Stimulated activated naive CD8-positive, alpha-beta T cell treated with anti-CD3 and anti-CD28 coated beads, Interleukin-15, Interleukin-2, amounts not matched to agents 100 ng/mL and 50 ng/mL, for 24 hours (primary cell): Measurements from ENCODE around the gene COX19.

Experiments
- H3K27ac Mint-ChIP-seq: one replicate; pipeline ENCODE4 v1.8.0; 2021; ENCODE audit warnings: mild to moderate bottlenecking, mixed read lengths
- H3K27me3 Mint-ChIP-seq: one replicate; pipeline ENCODE4 v1.8.0; 2021; ENCODE audit warnings: mixed read lengths
- H3K36me3 Mint-ChIP-seq: one replicate; pipeline ENCODE4 v1.8.0; 2021; ENCODE audit warnings: low read depth, mixed read lengths
- H3K4me1 Mint-ChIP-seq: one replicate; pipeline ENCODE4 v1.8.0; 2021; ENCODE audit warnings: low read depth, mixed read lengths
- H3K4me3 Mint-ChIP-seq: one replicate; pipeline ENCODE4 v1.8.0; 2021; ENCODE audit warnings: mild to moderate bottlenecking, mixed read lengths
- H3K9me3 Mint-ChIP-seq: one replicate; pipeline ENCODE4 v1.8.0; 2021; ENCODE audit warnings: mixed read lengths

The COX19 gene

GRCh38 chr7:979151-979550 lies 3.8 kb upstream of the COX19 start:
- peaks cover 6% of the 10 kb centered on the region for H3K4me1 Mint-ChIP-seq
- H3K27ac Mint-ChIP-seq = no peak overlapping the region
- no peaks in the 10 kb centered on the region for H3K27me3 Mint-ChIP-seq
- H3K36me3 Mint-ChIP-seq = no peaks in the 10 kb centered on the region
- no peaks in the 10 kb centered on the region for H3K9me3 Mint-ChIP-seq
- H3K4me3 Mint-ChIP-seq = no peak overlapping the region

GRCh38 chr7:978416-979091 lies 3.2 kb upstream of the COX19 start:
- H3K4me1 Mint-ChIP-seq = peaks cover 9% of the 10 kb centered on the region
- H3K27me3 Mint-ChIP-seq = no peaks in the 10 kb centered on the region

GRCh38 chr7:978049-978346 lies 2.6 kb upstream of the COX19 start:
- H3K4me3 Mint-ChIP-seq = no peak overlapping the region
- H3K36me3 Mint-ChIP-seq = peaks cover 5% of the 10 kb centered on the region
- H3K9me3 Mint-ChIP-seq = no peaks in the 10 kb centered on the region
- H3K4me1 Mint-ChIP-seq = peaks cover 15% of the 10 kb centered on the region
- H3K27me3 Mint-ChIP-seq = no peaks in the 10 kb centered on the region
- H3K27ac Mint-ChIP-seq = no peak overlapping the region

More at GRCh38 chr7:978416-979091, 3.2 kb upstream of the COX19 start:
- no peaks in the 10 kb centered on the region for H3K9me3 Mint-ChIP-seq
- no peak overlapping the region for H3K27ac Mint-ChIP-seq
- no peaks in the 10 kb centered on the region for H3K36me3 Mint-ChIP-seq
- no peak overlapping the region for H3K4me3 Mint-ChIP-seq

- H3K4me3 Mint-ChIP-seq = no peak overlapping the region
- H3K4me1 Mint-ChIP-seq = peaks cover 20% of the 10 kb centered on the region
- peaks cover 10% of the 10 kb centered on the region for H3K36me3 Mint-ChIP-seq
- H3K9me3 Mint-ChIP-seq = no peaks in the 10 kb centered on the region
- H3K27ac Mint-ChIP-seq = no peak overlapping the region
- H3K27me3 Mint-ChIP-seq = no peaks in the 10 kb centered on the region
Measured at GRCh38 chr7:977326-978048, 2.1 kb upstream of the COX19 start.

GRCh38 chr7:976901-977325 lies 1.6 kb upstream of the COX19 start:
- peaks cover 26% of the 10 kb centered on the region for H3K4me1 Mint-ChIP-seq
- H3K27ac Mint-ChIP-seq = no peak overlapping the region
- no peak overlapping the region for H3K4me3 Mint-ChIP-seq
- H3K27me3 Mint-ChIP-seq = no peaks in the 10 kb centered on the region
- peaks cover 16% of the 10 kb centered on the region for H3K36me3 Mint-ChIP-seq
- no peaks in the 10 kb centered on the region for H3K9me3 Mint-ChIP-seq

- no peak overlapping the region for H3K27ac Mint-ChIP-seq
- H3K9me3 Mint-ChIP-seq = no peaks in the 10 kb centered on the region
- H3K27me3 Mint-ChIP-seq = no peaks in the 10 kb centered on the region
- no peak overlapping the region for H3K4me3 Mint-ChIP-seq
- peaks cover 23% of the 10 kb centered on the region for H3K36me3 Mint-ChIP-seq
- peaks cover 28% of the 10 kb centered on the region for H3K4me1 Mint-ChIP-seq
Measured at GRCh38 chr7:975702-976473, 539 bp upstream of the COX19 start.

GRCh38 chr7:974172-974571 lies 1.2 kb downstream of the COX19 start:
- H3K27ac Mint-ChIP-seq = peak overlapping the region; percentile 96
- H3K4me3 Mint-ChIP-seq = peak overlapping the region; percentile 97
- no peaks in the 10 kb centered on the region for H3K9me3 Mint-ChIP-seq
- peaks cover 28% of the 10 kb centered on the region for H3K4me1 Mint-ChIP-seq
- H3K36me3 Mint-ChIP-seq = peaks cover 31% of the 10 kb centered on the region
- no peaks in the 10 kb centered on the region for H3K27me3 Mint-ChIP-seq

GRCh38 chr7:973312-973711 lies 2.0 kb downstream of the COX19 start:
- Mint-ChIP-seq H3K36me3 (peaks cover 37% of the 10 kb centered on the region), H3K4me1 (peaks cover 28% of the 10 kb centered on the region), H3K9me3 (no peaks in the 10 kb centered on the region), H3K27me3 (no peaks in the 10 kb centered on the region), H3K4me3 (peak overlapping the region; percentile 47), H3K27ac (peak overlapping the region; percentile 21)

GRCh38 chr7:972676-973309 lies 2.6 kb downstream of the COX19 start:
- Mint-ChIP-seq H3K36me3 (peaks cover 42% of the 10 kb centered on the region), H3K9me3 (no peaks in the 10 kb centered on the region), H3K4me3 (peak overlapping the region; percentile 47), H3K27ac (peak overlapping the region; percentile 16), H3K4me1 (peaks cover 28% of the 10 kb centered on the region), H3K27me3 (no peaks in the 10 kb centered on the region)

GRCh38 chr7:972110-972509 lies 3.2 kb downstream of the COX19 start:
- Mint-ChIP-seq H3K4me1 (peaks cover 28% of the 10 kb centered on the region), H3K4me3 (no peak overlapping the region), H3K36me3 (peaks cover 49% of the 10 kb centered on the region), H3K27ac (peak overlapping the region; percentile 11), H3K27me3 (no peaks in the 10 kb centered on the region), H3K9me3 (no peaks in the 10 kb centered on the region)

GRCh38 chr7:970744-971143 lies 4.6 kb downstream of the COX19 start:
- peaks cover 28% of the 10 kb centered on the region for H3K4me1 Mint-ChIP-seq
- H3K4me3 Mint-ChIP-seq = no peak overlapping the region
- H3K27me3 Mint-ChIP-seq = no peaks in the 10 kb centered on the region
- H3K27ac Mint-ChIP-seq = no peak overlapping the region
- no peaks in the 10 kb centered on the region for H3K9me3 Mint-ChIP-seq
- peaks cover 51% of the 10 kb centered on the region for H3K36me3 Mint-ChIP-seq

GRCh38 chr7:969403-969802 lies 5.9 kb downstream of the COX19 start:
- Mint-ChIP-seq H3K4me3 (no peak overlapping the region), H3K27ac (no peak overlapping the region), H3K4me1 (peaks cover 36% of the 10 kb centered on the region), H3K9me3 (no peaks in the 10 kb centered on the region), H3K36me3 (peaks cover 51% of the 10 kb centered on the region), H3K27me3 (no peaks in the 10 kb centered on the region)

GRCh38 chr7:968205-969105 lies 6.9 kb downstream of the COX19 start:
- H3K36me3 Mint-ChIP-seq = peaks cover 51% of the 10 kb centered on the region
- H3K4me1 Mint-ChIP-seq = peaks cover 38% of the 10 kb centered on the region
- H3K9me3 Mint-ChIP-seq = no peaks in the 10 kb centered on the region
- no peak overlapping the region for H3K4me3 Mint-ChIP-seq
- no peak overlapping the region for H3K27ac Mint-ChIP-seq
- no peaks in the 10 kb centered on the region for H3K27me3 Mint-ChIP-seq

GRCh38 chr7:967361-968082 lies 7.8 kb downstream of the COX19 start:
- Mint-ChIP-seq H3K27ac (no peak overlapping the region), H3K4me1 (peaks cover 29% of the 10 kb centered on the region), H3K36me3 (peaks cover 42% of the 10 kb centered on the region), H3K27me3 (no peaks in the 10 kb centered on the region), H3K9me3 (no peaks in the 10 kb centered on the region), H3K4me3 (no peak overlapping the region)
